ENCODE results near the gene BCL2L11.
A peak's percentile ranks its signal among the peaks of the same experiment; 100 is the strongest.

The BCL2L11 gene

DNA sequence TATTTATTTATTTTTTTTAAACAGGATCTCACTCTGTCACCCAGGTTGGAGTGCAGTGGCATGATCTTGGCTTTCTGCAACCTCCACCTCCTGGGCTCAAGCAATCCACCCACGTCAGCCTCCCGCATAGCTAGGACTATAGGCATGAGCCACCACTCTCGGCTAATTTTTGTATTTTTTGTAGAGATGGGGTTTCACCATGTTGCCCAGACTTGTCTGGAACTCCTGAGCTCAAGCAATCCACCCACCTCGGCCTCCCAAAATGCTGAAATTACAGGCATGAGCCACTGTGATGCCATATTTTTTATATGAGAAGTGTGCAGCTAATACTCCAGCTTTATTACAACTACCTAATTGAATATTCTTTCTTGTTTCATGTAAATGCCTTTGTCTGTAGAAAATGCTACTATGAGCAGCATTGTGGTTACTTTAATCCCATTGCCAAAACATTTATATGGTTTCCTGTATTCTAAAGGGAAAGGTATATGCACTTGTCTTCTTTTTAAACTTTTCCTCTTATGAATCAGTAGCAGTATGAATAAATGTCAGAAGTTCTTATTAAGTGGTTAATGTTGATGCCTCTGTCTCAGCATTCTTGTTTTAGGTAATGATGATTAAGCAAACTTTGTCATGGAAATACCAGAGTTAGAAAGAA is 9.5 kb upstream of the BCL2L11 start:
- H3K4me3 Mint-ChIP-seq, result no peak overlapping the region
- no peaks in the 10 kb centered on the region for H3K9me3 Mint-ChIP-seq
- peaks cover 2% of the 10 kb centered on the region for H3K36me3 Mint-ChIP-seq
- H3K27me3 Mint-ChIP-seq, result peaks cover 31% of the 10 kb centered on the region
- H3K27ac Mint-ChIP-seq, result peak overlapping the region; percentile 35
- peaks cover 5% of the 10 kb centered on the region for H3K4me1 Mint-ChIP-seq

DNA sequence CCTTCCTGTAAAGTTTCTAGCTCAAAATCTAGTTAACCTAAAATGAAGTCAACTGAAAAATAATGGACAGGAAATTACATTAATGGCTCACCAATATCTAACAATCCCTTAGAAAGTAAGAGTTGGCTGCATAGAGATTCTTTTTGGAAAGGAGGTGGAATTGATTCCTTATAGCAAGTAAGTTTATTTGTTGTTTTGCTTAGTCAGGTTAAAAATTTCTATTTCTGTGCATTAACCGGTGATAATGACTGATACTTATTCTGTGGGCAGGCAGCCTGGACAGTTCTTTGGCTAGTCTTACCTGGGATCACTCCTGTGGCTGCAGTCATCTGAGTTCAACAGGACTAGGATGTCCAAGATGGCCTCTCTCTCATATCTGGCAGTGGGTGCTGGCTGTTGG is 6.9 kb upstream of the BCL2L11 start:
- Mint-ChIP-seq H3K36me3 (peaks cover 2% of the 10 kb centered on the region), H3K4me1 (peaks cover 30% of the 10 kb centered on the region), H3K27ac (no peak overlapping the region), H3K4me3 (no peak overlapping the region), H3K9me3 (no peaks in the 10 kb centered on the region), H3K27me3 (peaks cover 36% of the 10 kb centered on the region)

DNA sequence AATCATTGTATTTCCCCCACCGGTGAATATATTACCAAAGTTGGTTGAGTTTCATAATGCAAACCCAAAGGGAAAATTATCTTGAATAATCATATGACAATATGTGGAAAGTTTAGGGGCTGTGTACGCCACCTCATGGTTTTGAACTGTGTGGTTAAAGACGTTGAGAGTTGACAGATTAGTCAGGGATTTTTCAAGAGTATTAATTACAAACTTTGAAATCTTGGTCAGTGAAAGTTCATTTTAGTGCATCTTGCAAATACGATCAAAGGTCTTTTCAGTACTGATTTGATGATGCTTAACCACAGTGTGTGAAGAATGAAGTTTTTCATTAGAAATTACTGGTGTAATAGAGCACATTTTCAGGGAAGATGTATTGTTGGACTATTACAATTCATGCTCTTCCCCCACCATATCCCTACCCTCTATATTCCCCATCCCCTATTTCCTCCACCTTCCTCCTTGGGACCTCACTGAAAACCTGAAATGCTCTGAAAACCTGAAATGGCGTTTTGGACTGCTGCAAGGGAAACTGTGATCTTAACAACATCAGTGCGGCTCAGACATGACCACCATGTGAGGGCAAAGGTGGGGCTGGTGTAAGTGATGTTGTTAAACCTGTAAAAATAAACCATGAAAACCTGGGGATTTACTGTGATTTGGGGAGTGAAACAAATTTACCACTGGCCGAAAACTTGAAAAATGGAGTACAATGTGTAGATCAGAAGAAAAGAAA is 4.5 kb upstream of the BCL2L11 start:
- H3K4me3 Mint-ChIP-seq, result peak overlapping the region; percentile 74

DNA sequence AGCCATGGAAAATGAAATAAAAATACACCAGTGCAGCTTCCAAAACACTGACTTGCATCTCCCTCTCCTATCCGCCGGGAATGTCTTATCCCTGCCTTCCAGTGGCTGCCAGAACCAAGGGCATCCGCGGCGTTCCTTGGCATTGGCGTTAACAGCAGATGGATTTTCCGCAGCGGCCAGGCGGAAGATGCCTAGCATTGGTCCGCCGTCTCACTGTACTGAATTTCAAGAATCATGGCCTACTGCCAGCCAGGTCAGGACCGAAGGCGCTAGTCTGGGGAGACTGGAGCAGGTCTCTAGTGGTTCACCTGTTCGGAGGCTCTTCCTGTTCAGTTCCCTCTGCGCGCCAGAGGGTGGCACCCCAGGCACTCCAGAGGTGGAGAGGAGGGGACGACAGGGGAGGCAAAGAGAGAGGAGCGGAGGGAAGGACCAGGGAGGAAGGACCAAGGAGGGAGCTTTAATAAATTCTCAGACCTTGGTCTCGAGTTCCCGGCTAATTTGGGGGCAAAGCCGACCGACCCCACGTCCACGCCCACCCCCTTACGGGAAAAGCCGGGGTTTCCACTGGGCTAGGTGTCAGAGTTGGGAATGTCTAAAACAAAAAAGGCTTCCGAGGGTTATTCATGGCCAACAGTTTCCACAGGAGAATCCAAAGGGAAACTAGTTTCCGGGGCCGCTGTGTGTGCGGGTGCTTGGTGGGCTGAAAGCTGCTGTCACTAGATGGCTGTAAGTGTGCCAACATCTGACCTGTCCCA is 3.7 kb upstream of the BCL2L11 start:
- Mint-ChIP-seq H3K27ac (peak overlapping the region; percentile 30), H3K4me3 (peak overlapping the region; percentile 87), H3K36me3 (no peaks in the 10 kb centered on the region), H3K4me1 (peaks cover 41% of the 10 kb centered on the region), H3K9me3 (no peaks in the 10 kb centered on the region), H3K27me3 (peaks cover 29% of the 10 kb centered on the region)

More for the DNA sequence above, 4.5 kb upstream of the BCL2L11 start:
- H3K36me3 Mint-ChIP-seq, result no peaks in the 10 kb centered on the region
- H3K27ac Mint-ChIP-seq, result peak overlapping the region; percentile 30
- H3K4me1 Mint-ChIP-seq, result peaks cover 41% of the 10 kb centered on the region
- H3K27me3 Mint-ChIP-seq, result peaks cover 29% of the 10 kb centered on the region
- H3K9me3 Mint-ChIP-seq, result no peaks in the 10 kb centered on the region

DNA sequence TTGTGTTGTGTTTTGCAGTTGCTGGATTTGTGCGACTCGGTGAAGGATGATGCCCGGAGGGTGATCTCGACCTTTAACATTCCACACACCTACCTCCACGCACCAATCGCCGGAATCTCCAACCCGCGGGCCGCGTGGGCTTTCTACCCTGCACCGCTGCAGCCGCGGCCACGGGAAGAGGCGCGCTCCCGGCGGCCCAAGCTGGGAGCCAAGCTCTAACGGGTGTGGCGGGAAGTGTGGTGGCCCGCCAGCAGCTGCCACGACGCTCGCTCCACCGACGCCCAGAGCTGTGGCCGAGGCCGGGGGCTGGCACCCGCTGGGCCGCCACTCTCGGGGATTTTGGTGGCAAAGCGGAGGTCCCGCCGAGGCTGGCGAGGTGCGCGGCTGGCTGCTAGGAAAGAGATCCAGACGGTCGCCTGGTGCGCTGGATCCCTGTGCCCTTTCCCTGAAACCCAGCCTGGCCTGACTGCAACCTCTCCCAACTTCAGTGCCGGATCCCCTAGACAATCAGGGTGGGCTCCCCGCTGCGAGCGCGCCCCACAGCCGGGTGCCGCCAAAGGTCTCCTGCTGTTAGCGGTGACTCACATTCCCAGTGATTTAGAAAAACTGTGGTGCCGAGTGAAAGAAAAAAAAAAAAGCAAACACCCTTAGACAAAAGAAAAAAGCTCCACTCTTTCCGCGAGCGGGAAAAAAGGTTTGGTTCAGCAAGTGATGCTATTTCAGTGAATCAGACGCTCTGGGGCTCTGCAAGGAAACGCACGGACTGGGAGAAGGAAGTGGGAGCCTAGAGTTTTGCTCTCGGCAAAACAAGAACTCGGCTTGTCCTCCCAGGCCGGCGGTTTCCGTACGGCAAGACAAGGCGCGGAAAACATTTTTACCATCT is 2.9 kb upstream of the BCL2L11 start:
- H3K27me3 Mint-ChIP-seq, result peaks cover 25% of the 10 kb centered on the region
- H3K4me3 Mint-ChIP-seq, result peak overlapping the region; percentile 87
- no peaks in the 10 kb centered on the region for H3K9me3 Mint-ChIP-seq
- no peaks in the 10 kb centered on the region for H3K36me3 Mint-ChIP-seq
- H3K4me1 Mint-ChIP-seq, result peaks cover 41% of the 10 kb centered on the region
- peak overlapping the region; percentile 93 for H3K27ac Mint-ChIP-seq

DNA sequence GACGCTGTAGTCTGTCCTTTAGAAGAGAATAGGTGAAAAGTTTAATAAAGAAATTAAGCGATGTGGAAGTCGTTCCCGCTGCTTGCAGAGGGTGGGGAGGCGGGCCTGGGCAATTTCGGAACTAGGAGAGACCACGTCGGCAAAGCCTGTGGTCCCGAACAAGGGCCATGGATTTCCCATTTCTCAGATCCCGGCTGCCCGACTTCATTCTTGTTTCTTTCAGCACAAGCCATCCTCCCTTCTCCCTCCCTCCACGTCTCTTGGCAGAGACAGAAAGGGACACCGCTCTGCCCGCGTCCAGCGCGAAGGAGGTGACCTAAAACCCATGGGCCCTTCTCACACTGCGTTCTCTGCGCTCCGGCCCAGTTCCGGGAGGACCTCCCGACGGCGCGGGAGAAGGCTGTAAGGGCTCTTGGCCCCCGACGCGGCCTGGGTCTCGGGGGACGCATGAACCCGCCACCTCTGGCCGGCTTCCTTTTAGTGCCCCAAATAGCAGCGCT is 2.2 kb upstream of the BCL2L11 start:
- H3K36me3 Mint-ChIP-seq, result no peaks in the 10 kb centered on the region
- H3K9me3 Mint-ChIP-seq, result no peaks in the 10 kb centered on the region
- peak overlapping the region; percentile 87 for H3K4me3 Mint-ChIP-seq
- H3K27me3 Mint-ChIP-seq, result peaks cover 19% of the 10 kb centered on the region
- H3K4me1 Mint-ChIP-seq, result peaks cover 41% of the 10 kb centered on the region
- H3K27ac Mint-ChIP-seq, result peak overlapping the region; percentile 93

DNA sequence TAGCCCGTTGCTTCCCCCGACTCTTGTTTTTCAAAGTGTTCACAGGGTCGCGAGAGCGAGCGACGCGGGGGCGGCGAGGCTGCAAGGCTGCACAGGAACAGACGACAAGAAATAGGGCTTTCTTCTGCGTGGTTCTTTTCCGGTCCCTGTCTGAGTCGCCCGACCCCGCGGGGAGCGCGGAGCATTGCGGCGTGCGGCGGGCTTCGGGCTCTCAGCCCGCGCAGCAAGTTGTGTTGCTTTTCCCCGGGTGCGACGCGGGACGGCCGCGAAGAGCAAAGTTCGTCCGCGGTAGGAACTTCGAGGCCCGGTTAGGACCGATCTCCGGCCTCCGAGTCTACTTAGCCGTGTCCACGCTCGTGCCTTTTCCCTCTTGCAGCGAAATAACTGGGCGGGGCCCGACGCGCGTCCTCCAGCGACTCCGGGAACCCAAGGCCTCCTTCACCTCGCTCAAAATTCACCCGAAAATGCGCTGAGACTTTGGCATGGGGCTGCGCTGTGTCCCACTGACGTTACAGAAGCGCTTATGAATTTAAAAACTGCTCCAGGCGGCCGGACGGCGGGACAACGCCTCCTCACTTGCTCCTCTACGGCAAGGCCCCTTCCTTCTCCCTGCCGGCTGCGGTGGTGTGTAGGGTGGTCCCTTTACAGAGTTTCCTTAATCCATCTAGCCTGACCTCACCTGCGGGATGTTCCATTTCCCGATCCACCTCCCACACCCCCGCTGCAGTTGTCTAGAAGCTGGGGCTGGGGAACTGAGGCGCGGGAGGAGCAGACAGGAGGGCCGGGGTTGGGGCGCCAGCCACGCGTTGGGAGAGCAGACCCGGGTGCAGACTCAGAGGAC is 1.5 kb upstream of the BCL2L11 start:
- Mint-ChIP-seq H3K4me1 (peaks cover 44% of the 10 kb centered on the region), H3K9me3 (no peaks in the 10 kb centered on the region), H3K36me3 (peaks cover 3% of the 10 kb centered on the region), H3K27me3 (peaks cover 14% of the 10 kb centered on the region), H3K27ac (peak overlapping the region; percentile 93), H3K4me3 (peak overlapping the region; percentile 87)

DNA sequence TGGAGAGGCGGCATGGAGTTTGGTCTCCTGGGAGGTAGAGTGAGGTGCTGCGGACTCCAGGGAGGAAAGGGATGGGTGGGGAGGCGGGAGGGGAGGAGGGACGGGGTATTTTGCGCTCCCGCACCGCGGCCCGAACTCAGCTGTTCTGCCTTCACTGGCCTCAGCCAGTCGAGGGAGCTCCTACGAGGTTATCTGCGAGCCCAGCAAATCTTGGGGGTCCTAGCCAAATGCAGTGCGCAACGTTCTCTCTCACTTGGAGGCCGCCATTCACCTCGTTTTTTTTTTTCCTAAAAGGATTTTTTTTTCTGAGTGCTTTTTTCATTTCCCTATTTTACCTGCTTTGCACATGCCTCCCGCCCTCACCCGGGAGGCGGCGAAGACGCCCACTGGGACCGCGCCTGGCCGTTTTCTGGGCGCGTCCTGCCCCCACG is 877 bp upstream of the BCL2L11 start:
- Mint-ChIP-seq H3K27me3 (peaks cover 12% of the 10 kb centered on the region), H3K36me3 (peaks cover 6% of the 10 kb centered on the region), H3K4me3 (peak overlapping the region; percentile 87), H3K9me3 (no peaks in the 10 kb centered on the region), H3K4me1 (peaks cover 47% of the 10 kb centered on the region), H3K27ac (peak overlapping the region; percentile 41)

DNA sequence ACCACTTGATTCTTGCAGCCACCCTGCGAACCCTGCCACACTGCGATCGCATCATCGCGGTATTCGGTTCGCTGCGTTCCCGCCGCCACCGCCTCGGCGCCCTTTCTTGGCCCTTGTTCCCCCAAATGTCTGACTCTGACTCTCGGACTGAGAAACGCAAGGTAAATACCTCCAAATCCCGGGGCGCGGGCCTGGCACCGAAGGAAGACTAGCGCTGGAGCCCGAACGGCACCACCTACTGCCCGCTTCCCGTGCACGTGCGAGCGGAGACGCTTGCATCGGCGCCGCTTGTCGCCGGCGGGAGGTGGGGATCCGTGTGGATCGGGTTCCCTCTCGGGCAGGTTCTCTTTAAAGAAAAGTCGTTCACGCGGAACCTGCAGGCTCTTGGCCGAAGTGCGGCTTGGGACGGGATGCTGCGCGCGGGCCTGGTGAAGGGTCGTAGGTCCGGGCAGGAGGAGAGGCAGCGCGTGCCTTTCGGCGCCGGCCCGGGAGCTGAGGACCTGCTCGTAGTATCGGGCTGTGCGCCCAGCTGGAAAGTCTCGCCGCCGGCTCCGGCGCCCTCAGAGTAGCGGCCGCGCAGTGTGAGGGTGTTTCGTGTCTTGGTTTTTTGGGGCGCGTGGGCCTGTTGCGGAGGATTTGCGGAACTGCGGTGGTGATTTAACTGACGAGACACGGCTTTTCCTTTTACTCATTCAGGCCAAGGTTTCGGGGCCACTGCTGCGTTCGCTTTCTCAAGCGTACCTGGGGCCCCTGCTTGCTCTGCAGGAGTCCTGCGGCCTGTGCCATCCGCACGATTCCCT is 514 bp downstream of the BCL2L11 start:
- Mint-ChIP-seq H3K4me1 (peaks cover 55% of the 10 kb centered on the region), H3K27me3 (peaks cover 13% of the 10 kb centered on the region), H3K27ac (peak overlapping the region; percentile 89), H3K9me3 (no peaks in the 10 kb centered on the region), H3K4me3 (peak overlapping the region; percentile 90), H3K36me3 (peaks cover 13% of the 10 kb centered on the region)

DNA sequence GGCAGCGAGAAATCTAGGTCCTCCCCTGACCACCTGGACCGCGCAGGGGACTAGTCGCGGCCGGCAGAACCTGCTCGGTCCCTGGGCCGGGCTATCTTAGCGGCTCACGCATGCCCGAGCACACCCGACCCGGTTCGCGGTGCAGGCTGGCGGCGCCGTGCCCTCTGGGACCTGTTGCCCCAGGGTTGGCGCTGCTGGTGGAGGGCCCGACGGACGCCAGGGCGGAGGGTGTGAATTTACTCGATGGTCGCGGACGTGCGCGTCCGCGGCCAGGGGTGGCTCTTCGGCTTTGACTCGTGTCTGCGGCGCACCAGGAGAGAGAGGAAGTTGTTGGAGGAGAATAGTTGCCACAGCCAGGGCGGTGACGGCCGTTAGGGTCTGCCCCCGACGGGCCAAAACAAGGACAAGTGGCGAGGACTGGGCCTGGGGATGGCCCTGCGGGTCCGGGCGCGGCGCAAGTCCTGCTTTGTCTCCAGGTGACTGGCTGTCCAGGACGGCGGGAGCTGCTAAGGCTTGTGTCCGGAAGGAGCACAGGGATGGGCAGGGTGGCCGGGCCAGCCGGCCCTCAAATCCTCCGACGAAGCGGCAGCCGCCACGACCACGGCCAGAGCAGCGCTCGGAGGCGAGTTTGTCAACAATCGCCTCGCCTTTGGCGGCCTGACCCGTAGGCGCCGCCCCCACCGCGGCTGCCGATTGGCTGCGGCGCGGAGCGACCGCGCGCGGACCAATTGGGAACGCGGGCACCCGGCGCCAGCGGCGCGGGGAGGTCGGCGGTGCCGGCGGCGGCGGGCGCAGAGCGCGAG is 1.3 kb downstream of the BCL2L11 start:
- Mint-ChIP-seq H3K9me3 (no peaks in the 10 kb centered on the region), H3K36me3 (peaks cover 18% of the 10 kb centered on the region), H3K4me3 (peak overlapping the region; percentile 90), H3K27me3 (peaks cover 11% of the 10 kb centered on the region), H3K4me1 (peaks cover 55% of the 10 kb centered on the region), H3K27ac (peak overlapping the region; percentile 89)

DNA sequence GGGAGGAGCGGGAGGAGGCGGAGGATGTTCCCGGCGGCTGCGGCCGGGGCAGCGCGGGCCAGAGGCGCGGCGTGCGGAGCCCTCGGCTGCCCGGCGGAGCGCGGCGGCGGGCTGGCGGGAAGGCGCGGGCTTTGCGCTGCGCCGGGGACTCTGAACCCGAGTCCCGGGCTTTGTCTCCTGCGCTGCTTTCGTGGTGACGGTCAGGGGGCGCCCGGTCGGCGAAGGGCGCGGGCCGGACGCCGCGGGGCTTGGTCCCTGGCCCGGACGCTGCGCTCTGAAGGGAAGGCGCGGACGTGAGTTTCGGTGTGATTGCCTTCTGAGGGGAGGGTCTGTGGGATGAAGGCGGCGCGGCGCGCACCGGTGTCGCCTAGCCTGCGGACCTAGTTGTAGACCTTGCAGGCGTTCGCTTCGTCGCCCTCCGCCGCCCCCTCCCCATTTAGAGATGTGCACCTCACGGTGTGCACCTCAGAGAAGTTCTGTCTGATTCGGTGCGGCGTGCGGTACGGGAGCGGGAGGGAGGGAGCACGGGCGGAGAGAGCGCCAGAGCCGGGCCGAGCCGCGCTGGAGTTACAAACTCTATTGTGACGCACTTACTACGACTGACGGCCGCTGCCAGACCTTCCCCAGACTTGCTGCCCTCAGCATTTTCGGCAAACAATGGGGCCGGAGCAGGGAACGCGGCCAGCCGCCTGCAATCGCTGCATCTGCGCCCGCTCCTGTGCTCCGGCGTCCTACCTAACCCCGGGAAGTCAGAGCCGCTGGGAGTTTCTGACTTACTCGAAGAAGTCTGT is 2.1 kb downstream of the BCL2L11 start:
- Mint-ChIP-seq H3K4me1 (peaks cover 50% of the 10 kb centered on the region), H3K36me3 (peaks cover 18% of the 10 kb centered on the region), H3K9me3 (no peaks in the 10 kb centered on the region), H3K27ac (peak overlapping the region; percentile 62), H3K4me3 (peak overlapping the region; percentile 86), H3K27me3 (peaks cover 11% of the 10 kb centered on the region)

DNA sequence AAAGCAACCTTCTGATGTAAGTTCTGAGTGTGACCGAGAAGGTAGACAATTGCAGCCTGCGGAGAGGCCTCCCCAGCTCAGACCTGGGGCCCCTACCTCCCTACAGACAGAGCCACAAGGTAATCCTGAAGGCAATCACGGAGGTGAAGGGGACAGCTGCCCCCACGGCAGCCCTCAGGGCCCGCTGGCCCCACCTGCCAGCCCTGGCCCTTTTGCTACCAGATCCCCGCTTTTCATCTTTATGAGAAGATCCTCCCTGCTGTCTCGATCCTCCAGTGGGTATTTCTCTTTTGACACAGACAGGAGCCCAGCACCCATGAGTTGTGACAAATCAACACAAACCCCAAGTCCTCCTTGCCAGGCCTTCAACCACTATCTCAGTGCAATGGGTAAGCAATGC is 3.0 kb downstream of the BCL2L11 start:
- Mint-ChIP-seq H3K4me1 (peaks cover 43% of the 10 kb centered on the region), H3K27me3 (peaks cover 4% of the 10 kb centered on the region), H3K27ac (no peak overlapping the region), H3K9me3 (no peaks in the 10 kb centered on the region), H3K36me3 (peaks cover 23% of the 10 kb centered on the region), H3K4me3 (peak overlapping the region; percentile 79)

Data from activated naive CD4-positive, alpha-beta T cell treated with anti-CD3 and anti-CD28 coated beads, Interleukin-2, amount 50 U/mL, for 24 hours (primary cell).